Activated B cell treated with CpG ODN at 0.5 μM for 24 hours (primary cell): ENCODE results near the gene ELP5. TPM values are rescaled to one million over a fixed set of nuclear protein-coding genes. Genes with fewer than 3 reads are reported as not detected.

ENCODE experiments used
- ATAC-seq: fragments of 200-7000 bp; cut with Tn5 transposase; one replicate; pipeline ENCODE4 v1.10.0; 2021; ENCODE audit warnings: low read depth, mild to moderate bottlenecking, moderate library complexity
- CTCF ChIA-PET: fragments of 350-600 bp; sonication (Branson Sonifier 250); formaldehyde crosslinking; loops from one replicate; lab custom pipeline; 2021; ENCODE audit warnings: antibody characterized with exemption; lab: Charles Lee
- POLR2A ChIA-PET: fragments of 350-600 bp; sonication (Branson Sonifier 250); formaldehyde crosslinking; loops from one replicate; lab custom pipeline; 2021; ENCODE audit warnings: antibody characterized with exemption; lab: Charles Lee
- DNase-seq: peaks from one replicate; pipeline ENCODE4 v3.0.0; 2022
- H3K27ac Mint-ChIP-seq: one replicate; pipeline ENCODE4 v1.8.0; 2020; ENCODE audit warnings: mixed read lengths
- H3K27me3 Mint-ChIP-seq: one replicate; pipeline ENCODE4 v1.8.0; 2021; ENCODE audit warnings: mixed read lengths
- H3K36me3 Mint-ChIP-seq: one replicate; pipeline ENCODE4 v1.8.0; 2021; ENCODE audit warnings: low read depth, mixed read lengths
- H3K4me1 Mint-ChIP-seq: one replicate; pipeline ENCODE4 v1.8.0; 2021; ENCODE audit warnings: mixed read lengths
- H3K4me3 Mint-ChIP-seq: one replicate; pipeline ENCODE4 v1.8.0; 2020; ENCODE audit warnings: mild to moderate bottlenecking, mixed read lengths
- H3K9me3 Mint-ChIP-seq: one replicate; pipeline ENCODE4 v1.8.0; 2020; ENCODE audit warnings: mixed read lengths
- CTCF ChIP-seq: fragments of 200-600 bp; IDR thresholded peaks from one replicate; pipeline ENCODE4 v1.8.0; 2022; ENCODE audit warnings: antibody characterized with exemption, mild to moderate bottlenecking
- intact Hi-C: fragments of 100-400 bp; cut with micrococcal nuclease; formaldehyde crosslinking; loops from one replicate; pipeline ENCODE4 v1.15.1; 2024
- total RNA-seq: library from RNA; stranded (reverse); gene quantifications from 2 replicates; pipeline ENCODE4 v1.2.3, GENCODE V29; 2022

The ELP5 gene
- total RNA-seq, 1 donor from 2014 or later: 49.2 TPM

- ChIA-PET POLR2A (interaction anchor here (0.8 to 5.8 kb wide), 2 partner anchors 10 to 29 kb away, joined by 3 to 134 read pairs; partner anchors contain the start of genes ACADVL, DLG4, DVL2 and GABARAP), CTCF (interaction anchor here (1.2 kb wide), 1 partner anchor 28 kb away, joined by 3 read pairs; no protein-coding TSS in a partner anchor)
- peaks cover 44% of the 10 kb centered on the region for H3K4me1 Mint-ChIP-seq
- intact Hi-C loops: no loop called here
- TF ChIP-seq CTCF: no peak
- H3K9me3 Mint-ChIP-seq: no peaks in the 10 kb centered on the region
- peaks cover 57% of the 10 kb centered on the region for H3K36me3 Mint-ChIP-seq
- peak overlapping the region; percentile 4 for H3K27ac Mint-ChIP-seq
- H3K4me3 Mint-ChIP-seq: no peak overlapping the region
- no peak for ATAC-seq
- no peaks in the 10 kb centered on the region for H3K27me3 Mint-ChIP-seq
- no peak for DNase-seq
Observed at GRCh38 chr17:7248796-7249195, 3.2 kb upstream of the ELP5 start.

- intact Hi-C loops: no loop called here
- POLR2A ChIA-PET: interaction anchor here (1.3 to 5.8 kb wide), 2 partner anchors 11 to 35 kb away, joined by 4 to 134 read pairs; partner anchors contain the start of genes DVL2, GABARAP and PHF23
- DNase-seq: no peak
- Mint-ChIP-seq H3K27me3 (no peaks in the 10 kb centered on the region), H3K9me3 (no peaks in the 10 kb centered on the region), H3K27ac (no peak overlapping the region), H3K4me3 (peak overlapping the region; percentile 98), H3K4me1 (peaks cover 47% of the 10 kb centered on the region), H3K36me3 (peaks cover 57% of the 10 kb centered on the region)
- no peak for ATAC-seq
- TF ChIP-seq CTCF: no peak
- CTCF ChIA-PET: interaction anchor here (1.2 kb wide), 1 partner anchor 28 kb away, joined by 3 read pairs; no protein-coding TSS in a partner anchor
Observed at GRCh38 chr17:7249214-7249613, 2.8 kb upstream of the ELP5 start.

- no peaks in the 10 kb centered on the region for H3K9me3 Mint-ChIP-seq
- TF ChIP-seq CTCF: no peak
- POLR2A ChIA-PET: interaction anchor here (0.8 to 5.8 kb wide), 3 partner anchors 11 to 35 kb away, joined by 3 to 134 read pairs (median 4); partner anchors contain the start of genes ACADVL, DLG4, DVL2 and GABARAP
- intact Hi-C loops: loop anchor here (5.0 kb wide), 1 partner anchor 232 kb away; the partner anchor contains the start of genes POLR2A and SLC35G6
- H3K36me3 Mint-ChIP-seq: peaks cover 56% of the 10 kb centered on the region
- H3K27me3 Mint-ChIP-seq: no peaks in the 10 kb centered on the region
- DNase-seq (no peak), ATAC-seq (no peak)
- H3K4me3 Mint-ChIP-seq: peak overlapping the region; percentile 98
- CTCF ChIA-PET: interaction anchor here (1.2 kb wide), 1 partner anchor 29 kb away, joined by 3 read pairs; no protein-coding TSS in a partner anchor
- H3K4me1 Mint-ChIP-seq: peaks cover 47% of the 10 kb centered on the region
- H3K27ac Mint-ChIP-seq: peak overlapping the region; percentile 87
Observed at GRCh38 chr17:7249830-7250229, 2.2 kb upstream of the ELP5 start.

GRCh38 chr17:7250695-7251627 lies 1.1 kb upstream of the ELP5 start:
- DNase-seq: no peak
- Mint-ChIP-seq H3K27me3 (no peaks in the 10 kb centered on the region), H3K36me3 (peaks cover 58% of the 10 kb centered on the region), H3K4me1 (peaks cover 47% of the 10 kb centered on the region), H3K9me3 (no peaks in the 10 kb centered on the region), H3K4me3 (peak overlapping the region; percentile 98), H3K27ac (peak overlapping the region; percentile 100)
- no peak for TF ChIP-seq CTCF
- ChIA-PET POLR2A (interaction anchor here (0.7 to 5.8 kb wide), 12 partner anchors 9 to 435 kb away, joined by 3 to 134 read pairs (median 4); partner anchors contain the start of genes ACADVL, DLG4, DVL2 and GABARAP), CTCF (interaction anchor here (0.6 to 1.0 kb wide), 2 partner anchors 8 to 30 kb away, joined by 3 read pairs; partner anchors contain the start of gene GABARAP)
- intact Hi-C loops: loop anchor here (5.0 kb wide), 1 partner anchor 231 kb away; the partner anchor contains the start of genes POLR2A and SLC35G6
- ATAC-seq: peak; percentile 1
